ENCODE results near the gene CDCP2.

CDCP2 gene

GRCh38 chr1:54114001-54114400 lies 38.8 kb downstream of the CDCP2 start:
- no peak for ATAC-seq
- TF ChIP-seq PATZ1 (CRISPR knock-in tag; IDR thresholded peaks at IDR 0.05; ENCODE audit: borderline replicate concordance) = no peak
- no peak for TF ChIP-seq ZFP3 (CRISPR knock-in tag; IDR thresholded peaks at IDR 0.05)
- no peak for TF ChIP-seq ZC3H10 (CRISPR knock-in tag; IDR thresholded peaks at IDR 0.05)
- TF ChIP-seq ISL1 (CRISPR knock-in tag; IDR thresholded peaks at IDR 0.05) = no peak
- TF ChIP-seq TSHZ2 (CRISPR knock-in tag; IDR thresholded peaks at IDR 0.05) = no peak
- no peak for TF ChIP-seq CREB5 (CRISPR knock-in tag; IDR thresholded peaks at IDR 0.05; ENCODE audit: low read depth)
- TF ChIP-seq ARNTL (CRISPR knock-in tag; IDR thresholded peaks at IDR 0.05; ENCODE audit: borderline replicate concordance, low read depth) = no peak
- TF ChIP-seq GLIS3 (CRISPR knock-in tag; IDR thresholded peaks at IDR 0.05) = no peak
- TF ChIP-seq OSR1 (CRISPR knock-in tag; IDR thresholded peaks at IDR 0.05) = no peak
- TF ChIP-seq RARB (CRISPR knock-in tag; IDR thresholded peaks at IDR 0.05) = no peak
- no peak for TF ChIP-seq PPARA (CRISPR knock-in tag; IDR thresholded peaks at IDR 0.05; ENCODE audit: borderline replicate concordance)

- TF ChIP-seq TSHZ2 (CRISPR knock-in tag; IDR thresholded peaks at IDR 0.05) (no peak), SNAI2 (CRISPR knock-in tag; IDR thresholded peaks at IDR 0.05) (no peak), TOX (CRISPR knock-in tag; IDR thresholded peaks at IDR 0.05; ENCODE audit: borderline replicate concordance) (no peak), ZC3H10 (CRISPR knock-in tag; IDR thresholded peaks at IDR 0.05) (no peak), ZFP30 (CRISPR knock-in tag; IDR thresholded peaks at IDR 0.05) (no peak), OSR1 (CRISPR knock-in tag; IDR thresholded peaks at IDR 0.05) (no peak), ARNTL (CRISPR knock-in tag; IDR thresholded peaks at IDR 0.05; ENCODE audit: borderline replicate concordance, low read depth) (no peak), ZFP3 (CRISPR knock-in tag; IDR thresholded peaks at IDR 0.05) (no peak), ZNF8 (CRISPR knock-in tag; IDR thresholded peaks at IDR 0.05) (no peak), POU6F1 (CRISPR knock-in tag; IDR thresholded peaks at IDR 0.05; ENCODE audit: borderline replicate concordance, low read depth) (no peak), CREB5 (CRISPR knock-in tag; IDR thresholded peaks at IDR 0.05; ENCODE audit: low read depth) (no peak)
- ATAC-seq = no peak
These were observed 40.0 kb downstream of the CDCP2 start for GRCh38 chr1:54112705-54113368.

GRCh38 chr1:54112027-54112426 lies 40.8 kb downstream of the CDCP2 start:
- ATAC-seq = no peak
- no peak for TF ChIP-seq TOX (CRISPR knock-in tag; IDR thresholded peaks at IDR 0.05; ENCODE audit: borderline replicate concordance)
- TF ChIP-seq ZFP3 (CRISPR knock-in tag; IDR thresholded peaks at IDR 0.05) = no peak

Measured in SK-N-SH treated with all-trans-retinoic acid at 6 μM for 48 hours (cell line).